ENCODE measurements around the gene FAM111B. TPM values are rescaled to one million over a fixed set of nuclear protein-coding genes. Genes with fewer than 3 reads are reported as not detected.

Gene FAM111B
- total RNA-seq, 2 donors from 2014 or later = 2.1 TPM; not detected in 1

Other genes starting within 250 kb of the FAM111B start
- gene GLYATL1, start 167.7 kb upstream of the FAM111B start, total RNA-seq = not detected
- gene GLYATL1B, start 20.9 kb upstream of the FAM111B start, total RNA-seq = not detected
- 10 to 100 TPM; 23.6 to 35.6 TPM for gene FAM111A, start 35.6 kb downstream of the FAM111B start, total RNA-seq
- 1 to 10 TPM; 4.7 to 8.8 TPM for gene DTX4, start 64.9 kb downstream of the FAM111B start, total RNA-seq
- 10 to 100 TPM; 29.8 to 32.1 TPM for gene MPEG1, start 105.7 kb downstream of the FAM111B start, total RNA-seq

Measured in thoracic aorta (tissue), 2 donors.